ENCODE results near the gene WSCD2. TPM values are rescaled to one million over a fixed set of nuclear protein-coding genes. Genes with fewer than 3 reads are reported as not detected.
"Not testable (repeated sequence)": the region's sequence is repeated elsewhere in the genome, so short reads cannot be mapped to it uniquely, and the experiment has no call there.

The WSCD2 gene
- polyA plus RNA-seq, 4 donors, result 6.7 to 11.6 (median 8.6) TPM

DNA sequence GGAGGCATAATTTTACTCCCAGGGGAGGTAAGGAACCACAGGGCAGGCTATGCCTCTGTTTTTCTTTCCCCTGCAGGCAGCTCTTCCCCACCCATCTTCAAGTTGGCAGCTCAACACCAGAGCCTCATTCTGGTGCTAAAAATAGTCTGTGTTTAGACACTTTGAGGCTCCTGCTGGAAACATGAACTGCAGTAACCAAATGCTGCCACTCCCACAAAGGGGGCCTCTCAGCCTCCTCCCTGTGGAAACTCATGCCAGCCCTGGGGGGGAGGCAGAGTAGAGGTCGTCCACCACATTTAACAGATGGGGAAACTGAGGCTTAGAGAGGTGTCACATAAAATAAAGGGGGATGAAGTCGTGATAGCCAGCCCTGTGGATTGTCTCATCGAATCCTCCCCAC lies 61.4 kb downstream of the WSCD2 start:
- DNase-seq (ENCODE audit: low read depth in 4 of 4, low spot score in 3 of 4), result no peak

DNA sequence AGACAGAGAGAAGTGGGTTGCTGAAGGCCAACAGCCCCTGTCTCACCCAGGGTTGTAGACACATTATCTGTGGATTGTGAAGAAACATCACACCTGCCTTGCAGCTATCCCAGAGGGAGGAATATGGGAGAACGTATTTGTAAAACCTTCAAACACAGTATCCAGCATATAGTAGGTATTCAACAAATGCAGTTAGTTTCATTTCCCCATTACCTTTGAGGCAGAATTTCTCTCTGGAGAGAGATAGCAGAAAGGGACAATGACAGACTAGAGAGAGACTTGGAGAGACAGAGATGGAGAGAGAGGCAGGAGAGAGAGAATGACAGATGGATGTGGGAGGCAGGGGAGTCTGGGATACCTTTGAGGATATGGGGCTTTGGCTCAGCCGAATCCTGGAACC lies 62.0 kb downstream of the WSCD2 start:
- DNase-seq (ENCODE audit: low read depth in 4 of 4, low spot score in 3 of 4), result no peak

DNA sequence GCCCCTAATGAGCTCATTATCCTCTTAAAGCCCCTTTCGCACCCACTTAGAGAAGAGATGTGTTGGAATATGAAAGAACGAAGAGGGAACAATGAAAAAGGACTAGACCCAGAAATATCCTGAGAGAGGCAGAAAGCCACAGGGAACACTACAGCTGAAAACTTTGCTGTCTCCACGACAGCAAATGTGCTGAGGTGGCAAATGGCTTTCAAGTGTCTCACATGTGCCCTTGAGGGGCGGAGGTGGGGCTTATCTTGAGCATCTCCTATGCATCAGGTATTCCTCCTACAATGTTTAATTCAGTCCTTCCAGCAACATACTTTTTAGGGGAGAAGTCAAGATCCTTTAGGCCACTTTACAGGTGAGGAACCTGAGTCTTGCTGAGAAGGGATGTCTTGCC lies 62.9 kb downstream of the WSCD2 start:
- DNase-seq (ENCODE audit: low read depth in 4 of 4, low spot score in 3 of 4), result no peak

DNA sequence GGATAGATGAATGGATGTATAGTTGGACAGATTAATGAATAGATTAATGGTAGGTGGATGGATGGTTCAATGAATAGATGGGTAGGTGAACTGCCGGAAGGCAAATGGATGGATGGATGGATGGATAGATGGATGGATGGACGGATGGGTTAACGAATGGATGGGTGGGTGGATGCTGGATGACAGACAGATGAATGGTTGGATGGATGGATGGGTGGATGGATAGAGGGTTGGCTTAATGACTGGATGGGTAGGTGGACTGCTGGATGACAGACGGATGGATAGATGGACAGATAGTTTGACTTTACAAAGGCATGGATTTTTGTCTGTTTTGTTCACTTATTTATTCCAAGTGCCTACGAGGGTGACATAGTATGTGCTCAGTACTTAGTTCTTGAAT lies 64.4 kb downstream of the WSCD2 start:
- DNase-seq (ENCODE audit: low read depth in 4 of 4, low spot score in 3 of 4), result no peak

DNA sequence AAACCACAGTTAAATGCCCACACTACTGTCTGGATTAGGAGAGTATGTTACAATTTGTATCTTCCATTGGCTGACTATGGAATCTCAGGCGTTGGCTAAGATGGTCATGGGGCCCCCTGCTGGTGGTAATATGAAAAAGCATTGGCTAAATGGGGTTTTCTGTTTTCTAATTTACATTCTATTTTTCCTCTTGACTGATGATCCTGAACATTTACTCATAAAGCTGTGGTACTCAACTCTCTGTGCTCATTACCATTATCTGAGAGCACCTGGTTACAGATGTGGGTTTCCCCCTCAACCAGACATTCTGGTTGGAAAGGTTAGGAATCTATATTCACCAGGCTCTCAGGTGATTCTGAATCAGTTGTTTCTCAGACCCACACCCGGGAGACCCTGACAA lies 64.8 kb downstream of the WSCD2 start:
- DNase-seq (ENCODE audit: low read depth in 4 of 4, low spot score in 3 of 4), result peak in 1 of 4 donors; percentile 8

DNA sequence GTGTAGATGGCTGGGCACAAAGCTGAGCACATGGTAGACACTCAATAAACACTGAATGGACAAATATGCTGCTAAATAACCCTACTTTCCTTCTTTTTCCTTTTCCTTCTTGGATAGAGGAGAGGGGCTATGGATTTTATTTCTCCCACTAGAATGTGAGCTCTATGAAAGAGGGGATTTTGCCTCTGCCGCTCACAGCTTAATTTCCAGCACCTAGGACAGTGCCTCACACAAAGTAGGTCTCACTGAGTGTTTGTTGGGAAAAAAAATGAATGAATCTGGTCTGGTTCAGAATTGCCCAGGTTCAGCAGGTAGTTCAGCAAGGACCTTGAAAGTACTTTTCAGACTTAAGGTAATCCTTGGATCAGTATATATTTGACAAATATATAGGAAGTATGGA lies 65.5 kb downstream of the WSCD2 start:
- DNase-seq (ENCODE audit: low read depth in 4 of 4, low spot score in 3 of 4), result no peak

DNA sequence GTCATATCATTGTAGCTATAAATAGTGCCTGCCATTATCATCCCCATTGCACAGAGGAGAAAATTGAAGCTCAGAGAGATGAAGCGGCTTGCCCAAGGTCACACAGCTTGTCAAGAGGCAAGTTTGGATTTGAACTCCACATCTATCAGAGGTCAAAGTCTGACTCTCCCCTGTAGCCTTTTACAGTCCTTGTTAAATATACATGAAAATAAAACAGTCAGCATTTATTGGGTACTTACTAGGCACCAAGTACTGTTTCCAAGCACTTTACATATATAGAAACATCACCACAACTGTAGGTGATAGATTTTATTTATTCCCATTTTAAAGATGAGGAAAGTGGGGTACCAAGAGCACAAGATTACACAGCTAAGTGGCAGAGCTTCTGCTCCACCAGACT lies 67.2 kb downstream of the WSCD2 start:
- no peak for DNase-seq (ENCODE audit: low read depth in 4 of 4, low spot score in 3 of 4)

DNA sequence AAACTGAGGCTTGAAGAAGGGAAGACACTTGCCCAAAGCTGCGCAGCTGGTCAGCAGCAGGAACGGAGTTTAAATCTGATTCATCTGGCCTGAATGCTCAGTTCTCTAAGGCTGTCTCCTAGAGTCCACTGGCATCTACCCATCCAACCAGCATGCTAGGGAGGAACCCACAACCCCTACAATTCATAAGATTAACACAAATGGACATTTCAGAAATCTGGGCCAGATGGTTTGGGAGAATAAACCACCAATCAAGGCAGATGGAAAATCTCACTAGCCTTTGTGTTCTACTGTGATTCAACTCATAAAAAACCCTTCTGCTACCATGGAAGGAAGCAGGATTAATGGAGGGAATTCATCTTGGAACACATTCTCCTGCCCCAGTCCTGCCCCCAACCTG lies 67.8 kb downstream of the WSCD2 start:
- DNase-seq (ENCODE audit: low read depth in 4 of 4, low spot score in 3 of 4), result no peak

DNA sequence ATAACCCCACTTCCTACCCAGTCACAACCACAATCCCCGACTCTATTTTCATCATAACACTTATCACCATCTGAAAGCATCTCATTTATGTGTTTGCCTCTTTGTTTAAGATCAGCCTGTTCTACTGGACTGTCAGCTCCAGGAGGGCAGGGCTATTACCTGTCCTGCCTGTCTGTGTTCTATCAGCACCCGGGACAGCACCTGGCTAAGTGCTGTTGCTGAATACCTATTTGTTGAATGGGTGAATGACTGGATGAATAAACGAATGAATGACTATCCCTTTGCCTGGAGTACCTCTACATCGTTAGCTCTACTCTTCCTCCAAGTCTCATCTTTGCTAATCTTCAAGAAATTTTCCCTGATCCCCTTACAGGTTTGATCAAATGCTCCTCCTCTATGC lies 69.0 kb downstream of the WSCD2 start:
- no peak for DNase-seq (ENCODE audit: low read depth in 4 of 4, low spot score in 3 of 4)

DNA sequence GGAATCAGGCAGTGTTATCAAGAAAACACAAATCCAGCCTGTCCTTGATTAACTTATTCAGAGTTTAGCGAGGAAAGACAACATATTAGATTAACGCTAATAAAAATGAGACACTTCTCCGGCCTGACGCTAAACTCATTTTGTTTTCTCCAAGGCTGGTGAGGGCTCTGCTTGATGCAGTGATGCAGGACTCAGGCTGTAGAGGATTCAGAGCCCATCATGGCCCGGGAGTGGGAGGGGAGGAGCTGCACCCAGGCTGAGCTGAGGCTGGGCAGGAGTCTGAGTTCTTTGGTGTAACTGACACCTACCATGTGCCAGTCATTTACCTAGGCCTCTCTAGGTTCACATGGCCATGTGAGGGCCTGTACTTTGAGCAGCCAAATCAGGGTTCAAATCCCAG lies 70.0 kb downstream of the WSCD2 start:
- DNase-seq (ENCODE audit: low read depth in 4 of 4, low spot score in 3 of 4), result no peak

DNA sequence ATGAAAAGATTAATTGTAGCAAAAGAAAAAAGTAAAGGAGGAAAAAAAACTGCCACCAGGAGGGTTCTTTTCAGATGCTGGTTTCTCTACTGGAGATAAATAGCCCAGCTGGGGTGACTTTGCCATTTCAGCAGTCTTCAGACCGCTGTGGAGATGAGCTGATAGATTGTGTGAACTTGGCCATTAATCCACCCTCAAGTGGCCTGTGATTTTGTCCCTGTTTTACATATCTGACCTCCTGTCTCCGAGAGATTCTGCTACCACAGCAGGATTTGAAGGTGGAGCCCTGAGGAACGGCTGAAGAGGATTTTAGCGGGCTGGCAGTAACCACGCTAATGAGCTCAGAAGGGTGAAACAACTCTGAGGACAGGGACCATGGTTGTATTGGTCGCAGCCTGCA lies 72.7 kb downstream of the WSCD2 start:
- no peak for DNase-seq (ENCODE audit: low read depth in 4 of 4, low spot score in 3 of 4)

DNA sequence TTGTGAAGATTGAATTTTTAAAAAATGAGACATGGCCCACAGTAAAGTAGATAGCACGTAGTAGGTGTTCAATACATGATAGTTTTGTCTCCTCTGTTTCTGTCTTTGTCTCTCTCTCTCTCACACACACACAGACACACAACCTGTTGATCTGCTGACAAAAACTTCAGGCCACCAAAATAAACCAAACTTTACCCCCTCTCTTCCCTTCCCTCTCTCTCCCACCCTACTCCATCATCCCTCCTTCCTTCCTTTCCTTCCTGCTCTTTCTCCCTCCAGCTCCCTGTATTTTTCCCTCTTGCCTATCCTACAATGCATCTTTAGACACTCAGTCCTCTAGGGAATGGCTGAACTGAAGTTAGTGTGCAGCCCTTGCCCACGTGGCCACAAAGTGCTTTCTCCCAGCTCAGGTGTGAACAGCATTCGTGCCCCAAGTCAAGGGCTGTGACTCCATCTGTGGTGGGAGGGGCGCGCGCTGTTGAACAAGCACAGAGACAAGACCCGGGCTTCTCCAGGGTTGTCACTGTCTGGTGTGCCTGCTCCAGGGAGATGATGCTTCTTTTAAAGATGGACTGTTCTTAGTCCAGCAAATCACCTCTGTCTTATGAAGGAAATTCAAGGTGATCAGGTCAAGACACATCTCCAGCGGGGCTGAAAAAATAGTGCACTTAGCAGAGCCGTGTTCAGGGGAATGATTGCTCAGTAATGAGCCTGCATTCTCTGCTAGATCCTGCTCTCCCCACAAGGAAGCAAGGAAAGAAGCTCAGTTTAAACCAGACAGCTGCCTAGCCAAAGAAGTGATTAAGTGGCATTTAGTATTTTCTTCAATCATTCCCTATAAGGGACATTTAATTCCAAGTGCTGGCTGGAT lies 75.3 kb downstream of the WSCD2 start:
- no peak for DNase-seq (ENCODE audit: low read depth in 4 of 4, low spot score in 3 of 4)

DNA sequence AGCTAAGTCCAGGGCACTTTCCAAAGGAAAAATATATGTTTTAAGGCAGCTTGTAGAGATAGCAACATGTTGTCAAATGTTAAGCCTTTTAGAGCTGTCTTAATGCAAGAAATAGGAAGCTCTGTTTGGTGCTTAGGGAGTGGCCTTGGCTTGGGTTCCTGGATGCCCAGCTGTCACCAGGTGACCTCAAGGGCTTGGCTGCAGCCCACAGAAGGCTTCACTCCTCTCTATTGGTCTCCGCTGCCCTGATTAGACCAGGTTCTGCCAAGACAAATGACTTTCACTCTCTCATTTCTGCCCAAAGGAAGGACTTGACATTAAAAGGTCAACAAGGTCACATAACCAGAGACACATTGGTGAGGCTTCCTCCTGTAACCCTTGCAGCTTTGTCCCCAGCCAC lies 76.8 kb downstream of the WSCD2 start:
- no peak for DNase-seq (ENCODE audit: low read depth in 4 of 4, low spot score in 3 of 4)

DNA sequence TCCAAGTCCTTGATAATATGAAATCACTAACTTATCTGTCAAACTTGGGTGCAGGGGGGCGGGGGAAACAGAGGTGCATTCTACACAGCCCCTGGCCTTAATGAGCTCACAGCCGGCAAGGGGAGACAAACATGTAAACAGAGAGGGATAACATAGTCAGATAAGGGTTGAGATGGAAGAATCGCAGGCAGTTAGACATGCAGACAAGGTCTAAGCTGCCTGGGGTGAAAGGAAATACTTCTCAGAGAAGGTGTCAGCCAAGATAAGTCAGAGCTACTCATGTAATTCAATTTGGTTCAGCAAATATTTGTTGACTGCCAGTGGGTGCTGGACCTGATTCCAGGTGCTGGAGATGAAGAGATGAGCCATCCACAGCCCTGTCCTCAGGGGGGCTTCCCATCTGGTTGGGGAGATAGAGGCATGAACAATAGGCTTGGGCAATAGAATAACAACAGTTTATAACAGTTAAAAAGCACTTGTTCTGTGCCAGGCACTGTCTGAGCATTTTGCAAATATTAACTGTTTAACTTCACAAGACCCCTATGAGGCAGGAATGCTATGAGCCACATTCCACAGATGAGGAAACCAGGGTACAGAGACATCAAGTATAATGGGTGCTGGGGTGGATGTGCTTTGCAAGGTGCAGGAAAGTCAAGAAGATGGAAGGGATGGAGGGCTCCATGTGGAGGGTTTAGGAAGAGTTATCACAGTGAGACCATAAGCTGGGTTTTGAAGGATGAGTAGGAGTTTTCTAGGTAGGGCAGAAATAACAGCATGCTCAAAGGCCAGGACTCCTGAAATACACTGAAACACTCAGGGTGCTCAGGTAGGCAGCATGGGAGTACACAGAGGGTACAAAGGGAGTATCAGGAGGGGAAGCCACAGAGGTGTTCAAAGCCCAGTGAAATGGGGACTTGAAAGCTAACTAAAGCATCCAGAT lies 79.0 kb downstream of the WSCD2 start:
- no peak for DNase-seq (ENCODE audit: low read depth in 4 of 4, low spot score in 3 of 4)

DNA sequence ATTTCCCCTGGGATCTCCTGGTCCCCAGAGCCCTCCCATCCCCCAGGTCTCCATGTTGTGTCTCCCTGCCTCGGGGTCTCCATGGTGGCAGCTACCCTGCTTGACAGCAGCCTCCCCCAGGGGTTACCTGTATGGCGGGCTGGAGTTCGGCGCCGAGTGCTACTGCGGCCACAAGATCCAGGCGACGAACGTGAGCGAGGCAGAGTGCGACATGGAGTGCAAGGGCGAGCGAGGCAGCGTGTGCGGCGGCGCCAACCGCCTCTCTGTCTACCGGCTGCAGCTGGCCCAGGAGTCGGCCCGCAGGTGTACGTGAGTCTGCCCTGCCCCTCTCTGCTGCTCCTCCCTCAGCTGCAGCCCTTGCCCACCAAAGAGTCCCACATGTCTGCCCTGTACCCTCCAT lies 80.9 kb downstream of the WSCD2 start:
- DNase-seq (ENCODE audit: low read depth in 4 of 4, low spot score in 3 of 4), result no peak

DNA sequence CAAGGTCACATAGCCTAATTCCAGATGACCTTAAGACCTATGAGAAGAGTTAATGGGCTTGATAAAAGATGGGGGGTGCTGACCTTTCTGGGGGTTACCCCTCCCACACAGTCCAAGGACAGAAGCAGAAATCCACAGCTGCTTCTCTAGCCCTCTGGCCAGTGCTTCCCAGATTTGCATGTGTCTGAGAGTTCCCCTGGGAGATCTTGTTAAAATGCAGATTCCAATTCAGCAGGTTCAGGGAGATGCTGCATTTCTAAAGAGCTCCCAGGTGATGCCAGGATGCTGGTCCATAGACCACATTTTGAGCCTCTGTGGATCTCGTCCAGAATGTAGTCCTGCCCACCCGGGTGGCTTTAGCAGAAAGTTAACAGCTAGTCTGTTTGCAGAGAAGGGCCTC lies 82.1 kb downstream of the WSCD2 start:
- DNase-seq (ENCODE audit: low read depth in 4 of 4, low spot score in 3 of 4), result no peak

DNA sequence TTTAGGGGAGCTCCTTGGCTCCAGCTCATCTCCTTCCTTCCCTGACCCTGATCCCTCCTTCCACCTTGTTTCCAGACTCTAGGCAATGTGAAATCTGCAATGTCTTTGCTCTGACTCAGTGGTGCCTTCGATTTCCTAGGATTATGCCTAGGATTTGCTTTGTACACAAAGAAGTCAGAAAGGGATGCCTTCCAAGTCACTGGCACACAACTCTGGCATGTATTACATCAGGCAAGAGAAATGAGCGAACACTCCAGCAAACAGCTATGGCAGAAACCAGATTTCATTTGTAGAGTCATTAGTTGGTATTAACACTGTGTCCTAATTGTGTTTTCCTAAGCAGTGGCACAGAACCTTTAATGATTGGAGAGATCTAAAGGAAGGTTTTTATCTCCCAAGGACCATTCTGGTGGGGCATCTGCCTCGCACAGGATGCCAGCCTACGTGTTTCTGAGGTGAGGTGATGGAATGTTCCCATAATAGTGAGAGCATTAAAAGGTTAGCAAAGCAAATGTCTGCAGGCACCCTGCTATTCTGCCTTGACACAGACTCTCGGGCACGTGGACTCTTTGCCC lies 84.9 kb downstream of the WSCD2 start:
- DNase-seq (ENCODE audit: low read depth in 4 of 4, low spot score in 3 of 4), result no peak

DNA sequence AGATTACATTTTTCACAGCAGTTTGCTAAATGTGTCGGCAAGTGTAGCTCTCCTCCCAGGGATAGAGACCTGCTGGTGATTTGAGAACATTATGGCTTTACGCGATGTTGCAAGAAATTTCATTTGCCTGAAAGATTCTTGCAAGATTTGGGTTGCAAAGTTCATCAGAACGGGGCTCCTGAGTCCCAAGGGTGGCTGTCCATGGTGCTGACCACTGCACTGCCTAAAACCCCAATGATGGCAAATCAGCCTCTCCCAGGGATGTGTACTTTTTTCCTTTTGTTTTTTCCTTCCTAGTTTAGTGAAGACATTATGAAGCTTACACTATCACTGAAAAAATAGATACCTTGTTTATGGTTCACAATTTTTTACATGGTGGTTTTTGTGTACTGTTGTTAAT lies 85.4 kb downstream of the WSCD2 start:
- peak; percentile 19 to 47 (median 44) for DNase-seq (ENCODE audit: low read depth in 4 of 4, low spot score in 3 of 4)

DNA sequence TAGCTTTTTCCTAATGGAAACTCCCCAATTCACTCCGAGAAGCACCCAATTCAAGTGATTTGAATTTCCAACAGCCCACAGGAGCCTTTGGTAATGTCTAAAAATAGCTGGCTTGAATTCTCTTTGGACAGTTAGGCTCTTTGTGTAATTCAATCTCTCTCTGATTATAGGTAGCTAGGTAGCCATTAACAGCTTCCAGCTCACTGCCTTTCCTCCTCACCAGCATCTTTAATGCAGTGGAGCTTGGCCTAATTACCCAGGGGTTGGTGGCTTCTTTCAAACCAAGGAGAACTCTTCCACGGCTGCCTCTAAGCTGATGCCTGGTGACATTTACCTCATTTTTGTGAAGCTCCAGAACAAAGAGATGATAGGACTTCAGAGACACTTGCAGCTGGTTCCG lies 86.4 kb downstream of the WSCD2 start:
- DNase-seq (ENCODE audit: low read depth in 4 of 4, low spot score in 3 of 4), result no peak

DNA sequence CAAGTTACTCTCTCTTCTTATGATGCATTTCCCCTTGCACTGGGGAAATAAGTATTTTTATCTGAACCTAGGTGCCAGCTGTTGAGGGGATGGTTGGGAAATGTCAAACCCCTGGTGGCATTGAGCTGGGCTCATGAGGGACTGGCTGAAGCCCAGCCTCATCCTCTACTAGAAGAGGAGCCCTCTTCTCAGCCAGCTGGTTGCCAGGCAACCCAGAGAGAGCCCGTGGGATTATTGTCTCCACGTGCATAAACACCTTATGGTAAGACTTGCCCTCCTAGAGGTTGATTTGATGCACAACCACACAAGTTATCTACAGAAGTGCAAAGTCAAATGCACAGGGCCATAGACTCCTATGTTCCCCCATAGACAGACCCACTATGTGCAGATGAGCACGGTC lies 89.8 kb downstream of the WSCD2 start:
- DNase-seq (ENCODE audit: low read depth in 4 of 4, low spot score in 3 of 4), result no peak

DNA sequence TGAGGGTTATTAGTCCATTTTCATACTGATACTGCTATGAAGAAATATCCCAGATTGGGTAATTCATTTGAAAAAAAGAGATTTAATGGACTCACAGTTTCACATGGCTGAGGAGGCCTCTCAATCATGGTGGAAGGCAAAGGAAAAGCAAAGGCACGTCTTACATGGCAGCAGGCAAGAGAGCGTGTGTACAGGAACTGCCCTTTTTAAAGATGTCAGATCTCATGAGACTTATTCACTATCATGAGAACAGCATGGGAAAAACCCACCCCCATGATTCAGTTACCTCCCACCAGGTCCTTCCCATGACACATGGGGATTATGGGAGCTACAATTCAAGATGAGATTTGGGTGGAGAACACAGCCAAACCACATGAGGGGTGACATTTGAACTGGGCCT lies 96.0 kb downstream of the WSCD2 start:
- not testable (repeated sequence) for DNase-seq (ENCODE audit: low read depth in 4 of 4, low spot score in 3 of 4)
